Mesenchymal stem cell (in vitro differentiated cells and primary cell): Measurements from ENCODE around the gene CNTRL.

ENCODE experiments used
- DNase-seq: peaks from one replicate; pipeline ENCODE4 v3.0.0-alpha.2; 2013
- H2AFZ ChIP-seq: one replicate; pipeline ENCODE4 v1.6.1; 2013; ENCODE audit warnings: low read depth, mild to moderate bottlenecking, control low read depth, inconsistent platforms, low read length, moderate library complexity
- H2AK5ac ChIP-seq: 2 replicates; pipeline ENCODE4 v1.6.1; 2013; ENCODE audit warnings: low read length, moderate library complexity, mild to moderate bottlenecking, inconsistent platforms; ENCODE audit not compliant: severe bottlenecking
- H2BK120ac ChIP-seq: one replicate; pipeline ENCODE4 v1.6.1; 2013; ENCODE audit warnings: low read depth, mild to moderate bottlenecking, inconsistent platforms, low read length, moderate library complexity
- H2BK12ac ChIP-seq, 2 experiments: one replicate each; pipeline ENCODE4 v1.6.1; 2013; ENCODE audit warnings: inconsistent platforms in 2 of 2, low read length in 2 of 2, mild to moderate bottlenecking in 2 of 2, moderate library complexity in 2 of 2, control low read depth in 1 of 2
- H2BK15ac ChIP-seq: one replicate; pipeline ENCODE4 v1.6.1; 2013; ENCODE audit warnings: mild to moderate bottlenecking, low read depth, inconsistent platforms; ENCODE audit not compliant: poor library complexity, severe bottlenecking
- H2BK5ac ChIP-seq: 2 replicates; pipeline ENCODE4 v1.6.1; 2013; ENCODE audit warnings: low read depth, mild to moderate bottlenecking, low read length, control low read depth, inconsistent platforms; ENCODE audit not compliant: poor library complexity, severe bottlenecking
- H3K14ac ChIP-seq, 2 experiments: one replicate each; pipeline ENCODE4 v1.6.1; 2013; ENCODE audit warnings: inconsistent platforms in 2 of 2, low read length in 2 of 2, control low read depth in 1 of 2, mild to moderate bottlenecking in 1 of 2, moderate library complexity in 1 of 2
- H3K18ac ChIP-seq, 2 experiments: one replicate each; pipeline ENCODE4 v1.6.1; 2013; ENCODE audit warnings: inconsistent platforms in 2 of 2, low read length in 2 of 2, control low read depth in 1 of 2, low read depth in 1 of 2, mild to moderate bottlenecking in 1 of 2
- H3K23ac ChIP-seq, 2 experiments: one replicate each; pipeline ENCODE4 v1.6.1; 2013; ENCODE audit warnings: inconsistent platforms in 2 of 2, low read length in 2 of 2, mild to moderate bottlenecking in 2 of 2, moderate library complexity in 2 of 2, control low read depth in 1 of 2
- H3K27ac ChIP-seq: 2 replicates; pipeline ENCODE4 v1.5.1; 2013; ENCODE audit warnings: mild to moderate bottlenecking, moderate library complexity, low read length, control low read depth, inconsistent platforms; ENCODE audit not compliant: poor library complexity, severe bottlenecking
- H3K27me3 ChIP-seq, 2 experiments: 2 replicates each; pipeline versions ENCODE4 v1.6.1 to v1.7.0; 2013; ENCODE audit warnings: low read length in 2 of 2, mild to moderate bottlenecking in 2 of 2, moderate library complexity in 2 of 2, control low read depth in 1 of 2, inconsistent platforms in 1 of 2; ENCODE audit not compliant: control insufficient read depth in 1 of 2, insufficient read depth in 1 of 2
- H3K36me3 ChIP-seq, 2 experiments: 2 replicates each; pipeline versions ENCODE4 v1.6.1 to v1.7.0; 2013; ENCODE audit warnings: low read length in 2 of 2, control low read depth in 1 of 2, inconsistent platforms in 1 of 2, low read depth in 1 of 2, mild to moderate bottlenecking in 1 of 2; ENCODE audit not compliant: insufficient read depth in 2 of 2, control insufficient read depth in 1 of 2
- H3K4ac ChIP-seq, 2 experiments: one replicate each; pipeline ENCODE4 v1.6.1; 2013; ENCODE audit warnings: inconsistent platforms in 2 of 2, low read length in 2 of 2, mild to moderate bottlenecking in 2 of 2, moderate library complexity in 2 of 2, control low read depth in 1 of 2, low read depth in 1 of 2
- H3K4me1 ChIP-seq: 2 replicates; pipeline ENCODE4 v1.6.1; 2013; ENCODE audit warnings: low read depth, low read length, control low read depth; ENCODE audit not compliant: control insufficient read depth, insufficient read depth
- H3K4me2 ChIP-seq: 2 replicates; pipeline ENCODE4 v1.6.1; 2013; ENCODE audit warnings: low read length, mild to moderate bottlenecking, inconsistent platforms; ENCODE audit not compliant: poor library complexity, severe bottlenecking
- H3K4me3 ChIP-seq, 2 experiments: 2 replicates each; pipeline versions ENCODE4 v1.5.1 to v1.7.0; 2013; ENCODE audit warnings: low read length in 2 of 2, mild to moderate bottlenecking in 2 of 2, control low read depth in 1 of 2, low read depth in 1 of 2; ENCODE audit not compliant: insufficient read depth in 1 of 2
- H3K79me1 ChIP-seq: replicated peaks from 2 replicates; pipeline ENCODE4 v1.6.1; 2013; ENCODE audit warnings: mild to moderate bottlenecking, control low read depth, low read length, inconsistent platforms; ENCODE audit not compliant: poor library complexity, severe bottlenecking
- H3K9ac ChIP-seq: 2 replicates; pipeline ENCODE4 v1.7.0; 2013; ENCODE audit warnings: mild to moderate bottlenecking, low read length, moderate library complexity
- H3K9me3 ChIP-seq: 2 replicates; pipeline ENCODE4 v1.7.0; 2013; ENCODE audit warnings: mild to moderate bottlenecking, low read length; ENCODE audit not compliant: control insufficient read depth
- H4K8ac ChIP-seq: one replicate; pipeline ENCODE4 v1.6.1; 2013; ENCODE audit warnings: inconsistent platforms, mild to moderate bottlenecking, low read length, moderate library complexity
- H4K91ac ChIP-seq: one replicate; pipeline ENCODE4 v1.6.1; 2013; ENCODE audit warnings: mild to moderate bottlenecking, low read length, inconsistent platforms
- WGBS: methylation state at CpG from one replicate; pipeline ENCODE4 v1.1.7; 2013; ENCODE audit warnings: mixed read lengths; 5-methylcytosine and 5-hydroxymethylcytosine counted together

The CNTRL gene

DNA sequence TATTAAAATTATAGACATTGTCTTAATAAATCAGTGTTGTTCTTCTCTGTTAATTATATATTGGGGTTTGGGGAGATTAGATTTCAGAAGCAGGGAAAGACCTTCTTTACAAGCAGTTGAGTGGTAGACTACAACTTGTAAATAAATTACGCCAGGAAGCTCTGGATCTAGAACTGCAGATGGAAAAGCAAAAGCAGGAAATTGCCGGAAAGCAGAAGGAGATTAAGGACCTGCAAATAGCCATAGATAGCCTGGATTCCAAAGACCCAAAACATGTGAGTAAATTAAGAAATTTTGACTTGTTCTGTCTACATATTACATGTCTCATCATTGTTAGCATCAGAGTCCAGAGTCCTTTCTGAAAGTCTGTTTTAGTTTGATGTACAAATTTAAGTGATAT lies 43.5 kb downstream of the CNTRL start:
- WGBS, result 73% methylated on average over 2 of the region's 2 CpGs
- Histone ChIP-seq H2BK15ac (no peak overlapping the region), H2BK120ac (no peak overlapping the region)

DNA sequence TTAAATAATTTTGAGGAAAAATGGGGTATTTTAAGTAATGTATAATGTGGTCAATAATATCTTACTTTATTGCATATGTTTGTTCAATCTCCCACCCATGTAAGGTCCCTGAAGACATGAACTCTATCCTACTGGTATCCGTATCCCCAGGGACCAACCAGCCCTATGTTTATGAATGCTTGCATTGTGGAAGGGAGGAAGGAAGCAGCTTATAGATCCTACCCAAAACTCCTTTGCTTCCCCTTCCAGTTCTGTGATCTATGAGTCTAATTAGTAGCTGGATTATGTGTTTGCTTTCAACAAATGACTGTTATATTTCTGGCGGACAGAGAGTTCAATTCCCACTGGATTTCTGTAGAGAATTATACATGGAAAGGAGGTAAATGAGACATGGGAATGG lies 45.6 kb downstream of the CNTRL start:
- Histone ChIP-seq H3K79me1 (peaks cover 4% of the 10 kb centered on the region), H3K4me3 (no peak overlapping the region), H2BK120ac (no peak overlapping the region), H3K27me3 (no peaks in the 10 kb centered on the region), H3K9me3 (no peaks in the 10 kb centered on the region), H3K18ac (no peak overlapping the region), H4K91ac (no peak overlapping the region), H2BK5ac (no peak overlapping the region), H3K4me2 (no peak overlapping the region), H2BK15ac (no peak overlapping the region), H2AK5ac (no peak overlapping the region), H3K23ac (no peak overlapping the region), H3K36me3 (peaks cover 0 to 4% of the 10 kb centered on the region in 2 experiments), H2BK12ac (no peak overlapping the region), H2AFZ (no peak overlapping the region), H3K27ac (no peak overlapping the region), H3K4ac (no peak overlapping the region), H3K9ac (no peak overlapping the region), H3K4me1 (no peaks in the 10 kb centered on the region), H4K8ac (no peak overlapping the region), H3K14ac (no peak overlapping the region)
- WGBS, result 62% methylated on average over 1 of the region's 2 CpGs
- DNase-seq, result no peak

More for the DNA sequence above, 43.5 kb downstream of the CNTRL start:
- no peak overlapping the region for H3K18ac ChIP-seq
- H2AK5ac ChIP-seq, result no peak overlapping the region
- H3K9me3 ChIP-seq, result no peaks in the 10 kb centered on the region
- H2AFZ ChIP-seq, result no peak overlapping the region
- no peaks in the 10 kb centered on the region for H3K36me3 ChIP-seq
- no peak overlapping the region for H3K4me3 ChIP-seq
- no peaks in the 10 kb centered on the region for H3K27me3 ChIP-seq
- no peak overlapping the region for H3K23ac ChIP-seq
- H3K4me1 ChIP-seq, result no peaks in the 10 kb centered on the region
- H3K14ac ChIP-seq, result no peak overlapping the region
- no peak overlapping the region for H2BK5ac ChIP-seq
- no peak overlapping the region for H3K27ac ChIP-seq
- no peak overlapping the region for H4K8ac ChIP-seq
- peaks cover 4% of the 10 kb centered on the region for H3K79me1 ChIP-seq
- H3K4ac ChIP-seq, result no peak overlapping the region
- H3K9ac ChIP-seq, result no peak overlapping the region
- DNase-seq, result no peak
- no peak overlapping the region for H2BK12ac ChIP-seq
- H4K91ac ChIP-seq, result no peak overlapping the region
- no peak overlapping the region for H3K4me2 ChIP-seq

DNA sequence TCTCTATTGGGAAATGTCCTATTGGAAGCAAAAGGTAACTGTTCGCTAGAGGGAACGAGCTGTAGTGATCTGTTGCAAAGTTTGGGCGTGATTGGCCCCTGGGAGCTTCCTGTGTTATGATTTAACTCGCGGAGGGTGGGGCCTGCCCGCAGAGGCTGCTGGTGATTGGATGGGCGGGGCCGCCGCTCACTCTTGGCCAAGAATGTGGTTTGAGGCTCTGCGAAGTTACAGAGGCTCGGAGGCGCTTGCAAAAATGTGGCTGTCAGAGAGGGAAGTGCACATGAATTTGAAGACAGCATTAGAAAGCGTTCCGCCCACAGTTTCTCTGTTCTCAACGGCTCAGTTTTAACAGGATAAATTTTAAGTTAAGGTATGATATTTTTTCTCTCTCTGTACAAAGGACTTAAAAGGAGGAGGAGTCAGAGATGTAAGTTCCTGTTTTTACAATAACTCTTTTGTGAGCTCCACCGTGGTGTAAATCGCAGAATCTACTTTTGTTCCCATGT lies 46.9 kb downstream of the CNTRL start:
- no peaks in the 10 kb centered on the region for H3K4me1 ChIP-seq
- peak overlapping the region; percentile 32 for H3K27ac ChIP-seq
- H3K79me1 ChIP-seq, result peaks cover 6% of the 10 kb centered on the region
- H2AFZ ChIP-seq, result no peak overlapping the region
- H3K23ac ChIP-seq, result no peak overlapping the region
- no peak overlapping the region for H3K4ac ChIP-seq
- no peak overlapping the region for H2BK5ac ChIP-seq
- peak overlapping the region; percentile 54 for H3K4me2 ChIP-seq
- H3K9me3 ChIP-seq, result no peaks in the 10 kb centered on the region
- no peak overlapping the region for H3K18ac ChIP-seq
- WGBS, result under 1% methylated on average over 12 of the region's 17 CpGs
- H3K36me3 ChIP-seq, result peaks cover 0 to 4% of the 10 kb centered on the region in 2 experiments
- H4K8ac ChIP-seq, result no peak overlapping the region
- H2AK5ac ChIP-seq, result no peak overlapping the region
- peak overlapping the region in 1 of 2 experiments; percentile 77 for H3K4me3 ChIP-seq
- peak overlapping the region; percentile 87 for H3K9ac ChIP-seq
- H3K14ac ChIP-seq, result no peak overlapping the region
- H2BK120ac ChIP-seq, result no peak overlapping the region
- no peaks in the 10 kb centered on the region for H3K27me3 ChIP-seq
- no peak overlapping the region for H2BK12ac ChIP-seq
- no peak overlapping the region for H4K91ac ChIP-seq
- DNase-seq, result peak; percentile 97
- no peak overlapping the region for H2BK15ac ChIP-seq

DNA sequence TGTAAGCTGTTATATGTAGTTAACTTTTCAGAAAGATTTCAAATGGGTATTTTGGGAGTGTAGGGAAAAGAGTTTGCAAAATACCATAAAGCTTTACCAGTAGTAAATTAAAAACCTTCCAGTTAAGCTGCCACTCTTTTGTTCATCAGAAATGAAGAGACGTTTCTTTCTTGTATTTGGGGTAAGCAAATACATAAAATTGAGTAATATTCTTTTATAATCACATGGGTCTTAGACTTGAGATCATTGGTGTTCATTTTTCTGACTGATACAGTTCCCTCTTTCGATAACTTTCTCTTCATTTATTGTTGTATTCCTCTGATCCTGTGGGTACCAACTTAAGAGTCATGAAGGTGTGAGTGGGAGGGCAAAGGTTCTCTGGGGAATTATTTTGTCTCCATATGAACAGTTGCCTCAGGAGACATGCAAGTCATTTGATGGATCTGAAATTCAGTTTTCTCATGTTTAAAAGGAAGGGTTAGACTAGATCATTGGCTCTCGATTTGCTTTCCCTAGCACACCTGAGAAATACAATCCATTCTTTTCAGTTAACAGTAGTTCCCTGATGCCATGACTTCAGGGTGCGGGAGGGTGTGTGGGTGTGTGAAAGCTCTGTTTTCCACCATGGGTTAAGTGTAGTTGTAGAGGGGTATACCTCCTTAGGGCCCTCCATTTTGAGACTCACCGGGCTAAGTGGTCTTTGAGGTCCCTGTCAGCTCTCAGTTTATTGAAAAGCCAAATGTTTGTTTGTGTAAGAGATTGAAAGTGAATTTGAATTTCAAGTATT lies 47.7 kb downstream of the CNTRL start:
- Histone ChIP-seq H2BK12ac (no peak overlapping the region), H4K91ac (no peak overlapping the region), H3K79me1 (peaks cover 8% of the 10 kb centered on the region), H3K4me3 (peak overlapping the region in 1 of 2 experiments; percentile 77), H3K14ac (no peak overlapping the region), H3K27me3 (no peaks in the 10 kb centered on the region), H2AK5ac (no peak overlapping the region), H2BK5ac (no peak overlapping the region), H3K4me2 (peak overlapping the region; percentile 43), H3K9ac (peak overlapping the region; percentile 87), H4K8ac (peak overlapping the region; percentile 64), H3K9me3 (no peaks in the 10 kb centered on the region), H3K27ac (no peak overlapping the region), H2BK120ac (no peak overlapping the region), H2BK15ac (no peak overlapping the region), H3K23ac (no peak overlapping the region), H3K4me1 (no peaks in the 10 kb centered on the region), H2AFZ (no peak overlapping the region), H3K18ac (no peak overlapping the region), H3K36me3 (peaks cover 0 to 4% of the 10 kb centered on the region in 2 experiments), H3K4ac (peak overlapping the region in 1 of 2 experiments; percentile 35)
- peak; percentile 6 for DNase-seq
- 96% methylated on average over 2 of the region's 5 CpGs for WGBS
